HG03060 (cell line): Measurements from ENCODE around the gene FOXO3B.
"Not testable (repeated sequence)": the region's sequence is repeated elsewhere in the genome, so short reads cannot be mapped to it uniquely, and the experiment has no call there.

Experiments
- ATAC-seq: cut with Tn5 transposase; IDR thresholded peaks from one replicate; pipeline ENCODE4 v1.9.1; 2021; ENCODE audit warnings: low read depth, moderate number of reproducible peaks; ENCODE audit not compliant: unreplicated experiment

The FOXO3B gene

DNA sequence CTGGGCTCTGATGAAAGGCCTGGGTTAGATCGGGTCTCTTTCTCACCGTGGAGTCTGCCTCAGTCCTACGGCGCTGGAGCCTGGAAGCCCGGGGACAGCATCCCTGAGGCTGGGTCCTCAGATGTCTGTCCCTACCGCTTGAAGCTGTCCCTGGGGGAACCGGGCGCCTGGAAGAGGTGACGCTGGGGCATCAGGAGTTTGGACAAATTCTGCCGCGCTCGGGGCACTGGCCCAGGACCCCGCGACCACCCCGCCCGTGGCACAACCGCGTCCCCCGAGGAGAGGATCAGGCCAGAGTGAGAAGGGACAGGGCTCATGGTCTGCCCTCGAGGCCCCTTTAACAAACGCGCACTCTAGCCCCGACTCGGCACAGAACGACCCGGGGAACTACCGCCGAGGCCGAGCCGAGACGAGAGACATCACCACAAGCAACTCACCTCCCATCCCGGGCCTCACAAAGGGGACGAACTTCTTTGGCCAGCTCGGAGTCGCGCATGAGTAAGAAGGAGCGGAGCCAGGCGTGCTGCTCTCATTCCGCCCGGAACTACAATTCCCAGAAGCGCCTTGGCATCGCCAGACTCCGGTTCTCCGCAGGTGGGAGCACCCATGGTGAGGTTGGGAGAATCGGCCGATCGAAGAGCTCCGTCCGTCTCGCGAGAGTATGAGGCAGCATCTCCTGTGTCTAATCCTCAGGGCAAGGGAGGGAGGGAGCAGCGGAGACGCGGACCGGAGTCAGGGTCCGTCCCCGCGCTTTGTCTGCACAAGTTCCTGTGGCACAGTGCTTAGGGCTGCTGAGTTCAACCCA lies at the start of gene FOXO3B:
Gene FOXO3B (minus strand): TSS at position 548 of the 805 bp plus-strand sequence. CDS start 663 bp downstream, outside the sequence.
- ATAC-seq, result peak; percentile 82

DNA sequence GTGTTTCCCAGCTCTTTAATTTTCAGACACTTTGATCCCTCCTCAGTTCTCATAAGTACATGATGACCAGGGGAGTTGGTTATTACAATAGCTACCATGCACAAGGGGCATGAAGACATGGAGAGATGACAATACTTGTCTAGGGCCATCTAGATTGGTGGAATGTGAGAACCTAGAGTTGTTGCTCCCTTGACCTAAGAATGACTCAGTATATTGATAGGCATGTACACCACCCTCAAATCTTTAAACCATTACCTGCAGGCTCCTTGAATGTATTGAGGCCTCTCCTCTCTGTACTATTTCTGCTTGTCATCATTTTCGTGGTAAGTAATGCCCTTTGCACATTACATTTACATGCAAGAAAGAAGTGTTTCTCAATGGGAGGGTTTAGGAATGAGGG lies 41.4 kb upstream of the FOXO3B start:
- not testable (repeated sequence) for ATAC-seq

DNA sequence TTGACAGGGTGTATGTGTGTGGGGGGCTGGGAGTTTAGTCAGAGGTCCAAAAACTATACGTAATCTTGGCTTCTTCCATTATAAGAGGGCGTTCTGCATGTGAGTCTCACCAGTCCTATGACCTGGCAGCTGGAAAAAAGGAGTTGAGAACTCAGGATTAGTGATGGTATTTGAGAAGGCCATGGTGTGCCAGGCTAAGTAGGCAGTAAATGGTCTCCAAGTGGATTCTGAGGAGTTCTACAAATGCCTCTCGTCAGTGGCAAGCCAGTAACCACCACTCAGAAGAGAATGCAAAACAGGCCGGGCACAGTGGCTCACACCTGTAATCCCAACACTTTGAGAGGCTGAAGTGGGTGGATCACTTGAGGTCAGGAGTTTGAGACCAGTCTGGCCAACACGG lies 40.5 kb upstream of the FOXO3B start:
- not testable (repeated sequence) for ATAC-seq

DNA sequence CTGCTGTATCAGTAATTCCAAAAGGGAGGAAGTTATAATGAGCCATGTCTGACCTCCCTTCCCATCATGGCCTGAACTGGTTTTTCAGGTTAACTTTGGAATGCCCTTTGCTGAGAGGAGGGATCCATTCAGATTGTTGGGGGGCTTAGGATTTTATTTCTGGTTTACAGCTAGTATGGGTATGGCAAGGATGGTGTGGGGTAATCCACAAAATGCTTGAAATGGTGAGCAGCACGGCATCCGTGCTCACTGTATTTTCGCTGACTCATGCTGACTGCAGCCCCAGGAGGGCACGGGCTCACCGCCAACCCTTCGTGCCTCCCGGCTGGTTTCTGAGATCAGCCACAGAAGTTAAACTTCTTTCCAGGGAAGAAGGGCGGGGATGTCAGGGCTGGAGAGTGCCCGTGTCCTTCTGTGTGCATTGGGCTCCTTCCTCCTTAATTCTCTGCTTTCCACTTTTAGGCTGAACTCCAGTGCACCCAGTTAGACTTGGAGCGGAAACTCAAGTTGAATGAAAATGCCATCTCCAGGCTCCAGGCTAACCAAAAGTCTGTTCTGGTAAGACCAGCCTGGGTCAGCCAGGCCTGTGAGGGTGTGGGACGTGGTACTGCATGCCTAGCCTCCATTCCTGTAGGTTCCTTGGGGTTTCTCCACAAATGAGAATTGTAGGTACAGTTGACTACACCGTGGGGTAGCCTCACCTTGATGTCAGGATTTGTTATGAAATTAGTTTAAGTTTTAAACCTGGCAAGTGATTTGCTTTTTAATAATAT lies 39.8 kb upstream of the FOXO3B start:
- not testable (repeated sequence) for ATAC-seq

DNA sequence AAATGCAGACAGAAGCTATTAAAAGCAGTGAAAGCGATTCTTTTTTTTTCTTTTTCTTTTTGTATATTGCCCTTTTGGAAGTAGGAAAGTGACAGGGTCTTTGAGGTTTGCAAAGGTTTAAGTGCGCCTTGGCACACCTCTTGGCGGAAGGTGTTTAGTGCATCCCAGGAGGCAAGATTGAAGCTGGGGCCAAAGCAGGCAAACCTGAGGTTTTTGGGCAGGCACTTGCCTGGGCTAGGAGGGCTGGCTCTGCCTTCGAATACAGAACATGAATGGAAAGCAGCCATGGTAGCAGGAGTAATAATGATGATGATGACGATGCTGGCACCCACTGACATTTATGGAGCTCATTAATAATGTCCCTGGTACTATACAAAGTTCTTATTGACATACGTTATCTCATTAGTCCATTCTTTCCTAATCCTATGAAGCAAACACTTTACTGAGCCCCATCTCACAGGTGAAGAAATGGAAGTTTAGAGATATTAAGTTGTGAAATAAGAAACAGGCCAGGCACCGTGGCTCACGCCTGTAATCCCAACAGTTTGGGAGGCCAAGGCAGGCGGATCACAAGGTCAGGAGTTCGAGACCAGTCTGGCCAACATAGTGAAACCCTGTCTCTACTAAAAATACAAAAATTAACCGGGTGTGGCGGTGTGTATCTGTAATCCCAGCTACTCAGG lies 37.5 kb upstream of the FOXO3B start:
- not testable (repeated sequence) for ATAC-seq

DNA sequence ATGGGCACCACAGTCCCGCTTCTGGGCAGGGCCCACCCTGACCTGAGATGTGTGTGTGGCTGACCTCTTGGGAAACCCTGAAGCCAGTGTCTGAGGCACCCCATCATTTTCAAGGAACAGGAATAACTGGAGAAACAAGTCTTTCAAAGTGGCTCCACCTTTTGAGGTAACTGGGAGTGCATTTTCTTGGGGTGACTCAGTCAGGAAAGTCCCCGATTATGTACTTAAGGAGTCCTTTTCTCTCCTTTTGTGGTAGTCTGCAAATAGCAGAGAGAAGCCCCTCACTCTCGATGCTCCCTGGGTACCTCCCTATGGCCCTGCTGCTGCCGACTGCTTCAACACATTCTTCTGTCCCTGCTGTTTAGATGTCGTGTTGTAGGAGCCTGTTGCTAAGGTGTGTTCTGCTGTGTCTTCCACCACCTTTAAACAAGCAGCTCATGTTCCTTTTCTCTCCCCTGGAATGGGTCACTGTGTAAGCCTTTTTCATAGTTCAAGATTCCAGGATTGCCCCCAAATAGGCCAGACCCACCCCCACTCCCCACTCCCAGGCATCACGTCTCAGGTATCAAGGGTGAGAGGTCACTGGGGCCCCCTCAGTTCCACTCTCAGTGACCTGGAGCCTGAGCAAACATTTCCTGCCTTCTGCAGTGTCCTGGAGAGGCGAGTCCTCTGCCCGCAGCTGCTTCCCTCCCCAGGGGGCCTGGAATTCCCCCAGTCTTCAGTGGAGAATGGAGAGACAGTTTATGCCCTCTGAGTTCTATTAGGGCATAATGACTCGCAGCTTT lies 36.7 kb upstream of the FOXO3B start:
- not testable (repeated sequence) for ATAC-seq

DNA sequence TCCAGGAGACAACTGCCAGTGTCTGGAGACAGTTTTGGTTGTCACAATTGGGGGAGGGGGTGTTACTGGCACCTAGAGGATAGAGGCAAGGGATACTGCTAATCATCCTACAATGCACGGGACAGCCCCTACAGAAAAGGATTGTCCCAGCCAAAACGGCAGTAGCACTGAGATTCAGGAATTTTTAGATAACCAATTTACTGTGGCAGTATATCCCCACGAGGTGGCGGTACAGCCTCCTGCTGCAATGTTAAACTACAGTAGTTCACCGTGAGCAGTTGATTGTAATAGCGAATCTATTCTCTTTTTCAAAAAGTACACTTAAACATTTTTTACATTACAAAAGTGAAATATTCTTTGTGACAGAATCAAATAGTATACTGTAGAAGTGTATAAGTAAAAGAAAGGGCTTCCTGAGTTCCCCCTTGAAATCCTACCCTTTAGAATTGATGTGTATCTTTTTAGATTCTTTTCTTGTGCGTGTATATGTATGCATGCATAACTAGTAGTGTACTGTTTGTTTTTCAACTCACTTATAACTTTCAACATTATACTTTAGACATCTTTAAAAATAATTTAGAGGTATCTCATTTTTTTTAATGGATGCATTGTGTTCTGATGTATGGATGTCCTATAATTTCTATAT lies 30.4 kb upstream of the FOXO3B start:
- not testable (repeated sequence) for ATAC-seq

DNA sequence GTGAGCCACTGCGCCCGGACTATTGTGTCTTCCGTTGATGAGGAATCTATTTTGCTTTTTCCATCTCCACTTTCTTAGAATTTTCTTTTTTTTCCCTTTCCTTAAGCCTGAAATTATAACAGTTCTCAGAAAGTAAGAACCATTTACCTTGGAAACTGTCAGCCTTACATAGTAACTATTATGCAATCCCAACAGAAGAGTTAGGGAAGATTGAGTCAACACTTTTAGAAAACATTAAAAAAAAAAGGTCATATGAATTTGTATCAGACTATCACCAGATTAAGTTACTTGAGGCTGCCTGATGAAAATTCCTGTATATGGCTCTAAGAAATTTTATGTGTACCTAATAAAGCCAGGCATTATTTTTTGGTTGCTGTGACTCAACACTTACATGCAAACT lies 26.1 kb upstream of the FOXO3B start:
- not testable (repeated sequence) for ATAC-seq

DNA sequence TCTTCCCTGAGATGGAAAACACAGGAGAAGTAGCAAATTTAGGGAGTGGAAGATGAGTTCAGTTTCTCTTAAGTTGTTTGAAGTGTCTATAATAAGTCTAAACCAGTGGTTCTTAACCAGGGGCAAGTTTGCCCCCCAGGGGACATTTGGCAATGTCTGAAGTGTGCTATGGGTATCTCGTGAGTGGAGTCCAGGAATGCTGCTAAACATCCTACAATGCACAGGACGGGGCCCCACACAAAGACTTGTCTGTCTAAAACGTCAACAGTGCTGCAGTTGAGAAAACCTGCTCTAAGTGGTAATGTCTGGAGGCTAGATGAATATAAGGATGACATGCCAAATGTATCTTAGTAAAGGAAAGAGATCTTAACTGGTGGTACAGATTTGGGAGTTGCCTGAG lies 23.8 kb upstream of the FOXO3B start:
- ATAC-seq, result not testable (repeated sequence)

DNA sequence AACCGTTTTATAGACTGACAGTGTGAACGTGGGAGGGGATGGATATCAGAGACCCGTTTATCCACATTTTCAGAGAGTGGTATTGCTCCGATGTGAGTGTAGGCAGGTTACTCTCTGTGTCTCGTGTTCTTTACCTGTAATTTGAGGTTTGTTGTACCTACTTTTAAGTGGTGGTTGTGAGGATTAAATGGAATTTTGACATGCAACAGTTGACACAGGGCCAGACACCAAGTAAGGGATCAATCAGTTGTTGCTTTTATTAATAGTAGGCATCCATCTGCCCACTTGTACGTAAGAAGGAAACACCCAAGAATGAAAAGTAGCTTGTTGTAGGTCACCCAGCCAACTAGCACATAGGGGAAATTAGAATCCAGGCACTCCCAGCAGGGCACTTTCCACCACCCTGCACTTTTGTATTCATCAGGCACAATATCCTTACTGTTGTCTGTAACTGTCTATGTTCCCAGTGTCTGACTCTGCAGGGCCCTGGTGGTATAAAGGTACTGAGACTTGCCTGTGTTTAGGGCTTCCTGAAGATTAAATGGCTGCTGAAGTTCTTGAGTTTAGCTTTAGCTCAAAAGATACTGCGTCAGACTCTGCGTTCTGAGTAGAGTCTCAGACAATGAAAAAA lies 16.5 kb upstream of the FOXO3B start:
- ATAC-seq, result not testable (repeated sequence)

DNA sequence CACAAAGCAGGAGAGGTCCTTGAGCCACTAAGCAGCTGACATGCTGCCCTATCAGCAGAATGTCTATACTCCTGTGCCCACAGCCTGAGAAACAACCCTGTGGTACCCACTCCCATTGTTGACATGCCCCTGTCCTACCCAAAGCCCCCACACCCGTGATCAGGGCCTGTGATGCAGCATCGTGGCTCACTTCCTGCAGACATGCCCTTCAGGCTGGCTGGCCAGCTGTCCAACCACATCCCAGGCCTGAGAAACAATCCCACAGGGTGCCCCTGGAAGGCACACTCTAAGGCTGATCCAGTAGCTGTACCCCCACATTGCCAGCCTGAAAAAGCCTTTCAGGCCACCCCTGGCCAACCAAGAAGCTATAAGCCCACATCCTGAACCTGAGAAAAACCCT lies 13.0 kb upstream of the FOXO3B start:
- ATAC-seq, result not testable (repeated sequence)

DNA sequence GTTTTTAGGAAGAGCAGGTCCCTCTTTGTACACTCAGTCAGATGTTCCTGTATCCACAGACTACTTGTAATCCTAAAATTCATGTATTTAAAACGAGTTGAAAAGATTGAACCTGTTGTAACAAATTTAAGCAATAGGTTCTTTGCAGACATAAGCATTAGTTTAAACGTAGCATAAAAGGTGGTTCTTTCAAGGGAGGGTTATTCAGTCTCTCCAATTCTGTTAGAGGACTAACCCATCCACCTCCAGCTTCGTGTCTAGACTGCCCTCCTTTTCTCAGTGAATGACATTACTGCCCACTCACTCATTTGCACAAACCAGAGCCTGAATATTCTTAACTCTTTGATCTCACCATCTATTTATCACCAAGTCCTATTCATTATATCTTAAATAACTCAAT lies 554 bp upstream of the FOXO3B start:
- not testable (repeated sequence) for ATAC-seq

DNA sequence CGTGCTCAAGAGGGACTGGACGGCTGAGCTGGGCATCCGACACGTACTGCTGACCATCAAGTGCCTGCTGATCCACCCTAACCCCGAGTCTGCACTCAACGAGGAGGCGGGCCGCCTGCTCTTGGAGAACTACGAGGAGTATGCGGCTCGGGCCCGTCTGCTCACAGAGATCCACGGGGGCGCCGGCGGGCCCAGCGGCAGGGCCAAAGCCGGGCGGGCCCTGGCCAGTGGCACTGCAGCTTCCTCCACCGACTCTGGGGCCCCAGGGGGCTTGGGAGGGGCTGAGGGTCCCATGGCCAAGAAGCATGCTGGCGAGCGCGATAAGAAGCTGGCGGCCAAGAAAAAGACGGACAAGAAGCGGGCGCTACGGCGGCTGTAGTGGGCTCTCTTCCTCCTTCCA lies 4.7 kb downstream of the FOXO3B start:
- ATAC-seq, result not testable (repeated sequence)

DNA sequence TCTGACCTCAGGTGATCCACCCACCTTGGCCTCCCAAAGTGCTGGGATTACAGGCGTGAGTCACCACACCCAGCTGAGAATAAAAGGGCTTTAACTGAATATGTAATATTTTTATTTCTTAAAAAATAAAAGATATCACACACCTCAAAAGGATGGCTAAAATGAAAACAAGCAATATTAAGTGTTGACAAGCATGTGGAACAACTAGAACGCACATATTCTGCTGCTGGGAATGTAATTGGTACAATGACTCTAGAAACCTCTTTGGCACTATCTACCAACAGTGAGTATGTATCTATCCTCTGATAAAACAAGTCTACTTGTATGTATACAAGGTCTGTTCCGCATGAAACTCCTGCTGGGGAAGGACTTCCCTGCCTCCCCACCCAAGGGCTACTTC lies 5.2 kb downstream of the FOXO3B start:
- not testable (repeated sequence) for ATAC-seq

DNA sequence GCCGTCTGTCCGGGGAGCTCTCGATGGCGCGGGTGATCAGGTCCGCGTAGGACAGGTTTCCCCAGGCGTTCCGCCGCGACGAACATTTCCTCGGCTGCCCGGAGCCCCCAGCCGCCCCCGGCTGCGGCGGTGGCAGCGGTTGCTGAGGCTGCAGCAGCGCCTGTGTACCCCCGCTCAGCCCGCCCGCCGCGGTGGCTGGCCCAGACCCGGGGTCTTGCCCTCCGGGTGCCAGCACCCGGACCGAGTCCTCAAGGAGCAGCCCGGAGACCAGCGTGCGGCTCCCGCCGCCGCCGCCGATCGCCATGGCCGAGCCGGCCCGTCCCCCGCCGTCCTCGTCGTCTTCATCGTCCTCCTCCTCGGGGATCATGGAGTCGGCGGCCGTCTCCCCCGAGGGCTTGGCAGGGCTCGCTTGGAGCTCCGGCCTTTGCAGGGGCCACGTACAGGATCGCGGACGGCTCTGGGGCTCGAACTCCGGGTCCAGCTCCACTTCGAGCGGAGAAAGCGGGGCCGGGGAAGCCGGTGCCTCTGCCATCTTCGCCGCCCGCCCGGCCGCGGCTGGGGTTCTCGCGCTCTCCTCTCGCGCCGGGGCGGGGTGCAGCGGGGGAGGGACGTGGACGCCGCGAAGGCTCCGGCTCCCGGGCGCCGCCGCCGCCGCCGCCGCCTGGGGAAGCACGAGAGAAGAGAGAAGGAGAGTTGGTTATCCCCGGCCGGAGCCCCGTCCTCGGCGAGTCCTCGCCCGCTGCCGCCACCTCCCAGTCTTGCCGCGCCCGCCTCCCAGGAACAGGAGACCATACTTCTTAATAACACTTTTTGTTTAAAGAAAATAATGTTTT lies 9.5 kb downstream of the FOXO3B start:
- ATAC-seq, result not testable (repeated sequence)

DNA sequence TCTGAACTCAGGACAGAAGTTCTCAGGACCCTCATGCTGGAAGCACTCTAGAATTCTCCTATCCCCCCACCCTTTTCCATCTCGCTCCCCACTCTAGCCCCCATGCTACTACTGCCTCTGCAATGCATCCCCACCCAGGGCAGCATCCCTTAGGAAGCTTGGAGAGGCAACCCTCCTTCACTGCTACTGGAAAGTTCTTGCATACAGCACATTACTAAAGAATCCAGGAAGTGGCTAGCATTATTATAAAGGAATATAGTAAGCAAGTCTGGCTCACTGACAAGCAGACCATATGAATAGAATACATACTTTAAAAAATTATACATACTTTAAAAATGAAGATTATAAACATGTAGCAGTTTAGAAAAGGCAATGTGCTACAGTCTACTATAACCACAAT lies 13.5 kb downstream of the FOXO3B start:
- ATAC-seq, result not testable (repeated sequence)

DNA sequence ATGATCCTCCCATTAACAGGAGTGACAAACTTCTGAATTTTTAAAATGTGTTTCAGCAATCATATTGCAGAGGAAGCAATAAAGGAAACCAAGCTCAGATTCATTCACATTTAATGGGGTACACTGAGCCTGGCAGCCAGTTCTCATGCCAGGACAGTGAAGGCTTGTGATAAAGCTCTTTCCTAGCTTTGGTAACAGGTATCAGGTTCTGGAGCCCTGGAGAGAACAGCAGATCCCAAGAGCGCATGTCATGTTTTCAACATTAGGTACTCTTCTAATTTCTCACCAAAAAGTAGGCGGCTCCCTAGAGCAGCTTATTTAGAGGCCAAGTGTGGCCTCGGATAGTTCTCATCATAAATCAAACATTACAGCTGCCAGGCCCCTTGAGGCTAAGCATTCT lies 14.6 kb downstream of the FOXO3B start:
- ATAC-seq, result not testable (repeated sequence)

DNA sequence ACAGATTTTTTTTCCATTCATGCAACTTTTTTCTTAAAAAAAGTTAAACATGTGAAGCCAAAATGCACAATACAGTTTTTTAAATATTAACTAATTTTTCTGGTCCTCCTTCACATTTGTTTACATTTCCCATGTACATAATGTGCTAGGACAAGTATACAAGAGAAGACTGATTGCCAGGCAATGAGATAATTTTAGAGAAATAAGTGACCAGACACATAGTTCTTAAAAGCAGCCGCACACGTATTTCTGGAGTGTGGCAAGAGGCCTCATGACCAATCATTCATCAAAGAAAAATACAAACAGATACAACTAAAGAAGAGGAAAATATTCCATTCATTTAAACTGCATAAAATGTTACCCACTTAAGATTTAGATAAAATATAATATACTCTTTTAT lies 15.8 kb downstream of the FOXO3B start:
- not testable (repeated sequence) for ATAC-seq
